ENCODE data around the gene NPC1.

NPC1 gene

GRCh38 chr18:23545247-23545789 is 41.0 kb downstream of the NPC1 start:
- DNase-seq: no peak

DNA sequence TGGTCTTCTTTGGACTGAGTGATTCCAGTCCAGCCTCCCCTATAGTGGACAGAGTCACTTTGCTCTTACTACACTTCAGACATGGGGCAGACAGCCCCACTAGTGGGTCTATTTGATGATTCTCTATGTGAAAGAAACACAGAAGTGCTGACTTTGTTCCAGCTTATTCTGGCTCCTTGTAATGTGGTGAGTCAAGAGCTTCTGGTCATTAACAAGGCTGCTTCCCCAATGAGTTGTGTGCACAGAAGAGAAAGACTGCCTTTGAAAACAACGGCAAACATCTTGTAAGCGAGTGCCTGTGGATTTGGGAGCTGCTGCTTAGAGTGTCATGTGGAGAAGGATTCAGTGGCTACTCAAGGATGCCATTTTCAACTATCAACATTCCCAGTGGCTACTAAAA is 43.8 kb downstream of the NPC1 start:
- no peak for DNase-seq

DNA sequence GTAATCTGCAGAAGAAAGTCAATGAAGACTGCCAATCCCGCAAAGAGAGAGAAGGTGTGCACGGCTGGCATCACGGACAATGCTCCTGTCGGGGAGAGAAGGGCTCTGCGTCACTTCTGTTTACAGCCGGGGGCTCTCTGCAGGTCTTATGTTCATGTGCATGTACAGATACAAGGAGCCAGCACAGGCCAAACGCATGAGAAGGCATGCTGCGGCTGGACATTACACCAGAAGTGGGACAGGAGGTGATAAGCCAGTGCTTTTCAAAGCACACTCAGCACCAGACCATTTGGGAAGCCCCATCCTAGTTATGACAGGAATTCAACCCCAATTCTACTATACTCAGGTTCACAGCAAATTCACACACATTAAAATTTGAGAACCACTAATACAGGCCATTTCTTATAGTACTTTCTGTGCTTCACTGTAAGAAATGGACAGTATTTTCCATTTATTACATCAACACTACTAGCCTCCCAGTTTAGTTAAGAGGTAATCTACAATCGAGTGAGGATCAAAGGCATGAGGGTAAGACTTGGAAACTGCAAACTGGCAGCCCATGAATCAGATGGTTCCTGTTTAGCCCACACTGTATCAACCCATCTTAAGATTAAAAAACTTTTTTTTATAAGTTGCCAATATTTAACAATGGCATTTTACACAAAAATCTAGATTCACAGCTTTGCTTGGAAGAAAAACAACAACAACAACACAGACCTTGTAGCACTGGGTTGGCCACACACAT is 44.8 kb downstream of the NPC1 start:
- DNase-seq: no peak

DNA sequence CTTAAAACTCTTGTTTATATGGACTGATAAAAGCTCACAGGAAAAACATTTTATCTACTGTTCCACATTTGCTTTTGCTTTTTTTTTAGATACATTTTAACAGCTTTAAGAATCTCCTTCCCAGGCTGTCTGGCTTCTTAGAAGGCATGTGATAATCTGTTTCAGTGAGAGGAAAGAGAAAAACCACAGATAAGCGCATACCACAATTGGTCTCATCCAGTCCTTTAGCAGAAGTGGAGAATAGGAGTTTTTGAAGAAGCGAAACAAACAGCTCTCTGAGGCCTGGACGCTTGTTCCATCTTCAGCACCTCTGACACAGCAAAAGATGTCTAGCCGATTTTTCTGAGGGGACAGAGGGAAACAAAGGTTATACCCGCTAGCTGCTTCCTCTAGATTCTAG is 45.4 kb downstream of the NPC1 start:
- no peak for DNase-seq

DNA sequence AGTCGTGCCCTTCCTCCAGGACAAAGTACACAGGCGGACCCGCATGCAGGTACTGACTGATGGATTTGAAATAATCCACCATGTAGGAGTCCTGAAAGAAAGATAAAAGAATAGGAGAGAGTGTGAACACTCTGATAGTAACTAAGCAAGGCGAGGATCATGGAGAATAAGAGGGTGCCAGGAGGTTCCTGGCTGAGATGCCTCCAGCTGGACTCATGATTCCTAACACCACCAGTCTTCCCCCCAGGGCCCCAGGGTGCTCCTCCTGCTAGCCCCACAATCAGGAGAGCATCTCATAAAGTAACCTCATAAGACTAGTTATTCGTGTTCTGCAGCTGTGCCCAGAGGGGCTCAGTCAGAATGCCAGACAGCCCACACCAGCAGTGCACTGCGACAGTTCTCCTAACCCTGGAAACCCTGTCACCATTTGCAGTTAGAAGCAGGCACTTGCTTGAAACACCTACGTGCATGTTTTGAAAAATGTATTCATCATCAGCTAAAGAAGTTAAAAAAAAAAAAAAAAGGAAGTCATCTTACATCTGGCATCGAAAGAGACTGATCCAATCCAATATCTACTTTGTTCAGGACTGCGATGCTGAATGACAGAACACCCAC is 46.3 kb downstream of the NPC1 start:
- DNase-seq: no peak

- no peak for DNase-seq
These were observed 47.0 kb downstream of the NPC1 start for GRCh38 chr18:23539296-23539695.

- DNase-seq: no peak
These were observed 47.4 kb downstream of the NPC1 start for GRCh38 chr18:23538870-23539269.

DNA sequence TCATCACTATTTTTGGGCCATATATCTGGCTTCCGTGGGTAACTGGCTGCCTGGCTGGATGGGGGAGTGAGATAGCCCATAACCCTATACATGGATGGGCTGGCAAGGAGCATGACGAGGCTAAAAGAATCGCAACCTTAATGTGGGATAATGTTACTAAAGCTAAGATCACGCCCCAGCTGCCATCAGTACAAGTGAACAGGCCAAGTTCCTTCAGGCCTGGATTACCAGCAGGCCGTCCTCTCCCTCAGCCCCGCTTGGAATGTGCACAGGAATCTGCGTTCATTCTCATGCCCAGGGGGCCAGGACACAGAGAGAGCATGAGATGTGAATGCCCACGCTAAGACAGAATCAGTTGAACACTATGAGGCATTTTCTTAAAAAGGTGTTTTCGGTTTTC is 48.3 kb downstream of the NPC1 start:
- no peak for DNase-seq

- no peak for DNase-seq
These were observed 49.0 kb downstream of the NPC1 start for GRCh38 chr18:23537274-23537673.

DNA sequence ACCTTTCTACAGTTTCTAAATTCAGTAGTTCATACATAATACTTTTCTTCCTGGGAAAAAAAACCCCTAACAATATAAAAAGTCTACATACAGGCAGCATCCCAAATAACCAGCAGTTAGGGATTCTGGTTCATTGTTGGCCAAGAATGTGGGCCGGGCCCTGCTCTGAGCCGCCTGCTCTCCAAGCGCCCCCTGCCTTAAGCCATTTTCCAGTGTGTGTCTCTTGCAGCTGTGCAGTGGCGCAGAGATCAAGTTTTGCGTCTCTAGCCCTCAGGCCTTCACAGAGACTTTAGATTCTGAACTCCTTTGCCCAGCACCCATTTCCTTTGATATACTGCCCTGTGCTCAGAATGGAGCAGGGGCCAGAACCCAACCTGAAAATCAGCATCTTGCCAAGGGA is 50.1 kb downstream of the NPC1 start:
- no peak for DNase-seq

DNA sequence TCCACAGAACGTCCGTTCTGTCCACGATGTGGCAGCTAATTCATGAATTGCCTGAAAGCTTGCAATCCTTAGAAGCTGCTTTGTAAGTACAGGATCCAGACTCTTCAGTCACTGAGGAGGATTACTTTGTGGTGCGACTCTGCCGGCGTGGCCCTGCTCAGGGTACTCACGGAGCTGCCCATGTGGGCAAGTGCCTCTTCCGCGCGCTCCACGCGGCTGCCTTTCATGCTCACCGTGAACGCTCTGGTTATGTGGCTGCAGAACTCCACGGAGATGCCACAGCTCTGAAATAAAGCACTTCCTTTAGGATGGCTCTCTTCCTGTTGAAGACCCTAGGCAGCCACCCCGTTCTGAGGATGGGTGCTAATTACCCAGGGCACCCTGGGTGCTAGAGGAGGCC is 52.0 kb downstream of the NPC1 start:
- no peak for DNase-seq

GRCh38 chr18:23532848-23533247 is 53.5 kb downstream of the NPC1 start:
- DNase-seq: no peak

GRCh38 chr18:23531912-23532311 is 54.4 kb downstream of the NPC1 start:
- no peak for DNase-seq

GRCh38 chr18:23530195-23530594 is 56.1 kb downstream of the NPC1 start:
- DNase-seq: no peak

- DNase-seq: no peak
These were observed 56.7 kb downstream of the NPC1 start for GRCh38 chr18:23529604-23530003.

- no peak for DNase-seq
These were observed 57.5 kb downstream of the NPC1 start for GRCh38 chr18:23528580-23529472.

DNA sequence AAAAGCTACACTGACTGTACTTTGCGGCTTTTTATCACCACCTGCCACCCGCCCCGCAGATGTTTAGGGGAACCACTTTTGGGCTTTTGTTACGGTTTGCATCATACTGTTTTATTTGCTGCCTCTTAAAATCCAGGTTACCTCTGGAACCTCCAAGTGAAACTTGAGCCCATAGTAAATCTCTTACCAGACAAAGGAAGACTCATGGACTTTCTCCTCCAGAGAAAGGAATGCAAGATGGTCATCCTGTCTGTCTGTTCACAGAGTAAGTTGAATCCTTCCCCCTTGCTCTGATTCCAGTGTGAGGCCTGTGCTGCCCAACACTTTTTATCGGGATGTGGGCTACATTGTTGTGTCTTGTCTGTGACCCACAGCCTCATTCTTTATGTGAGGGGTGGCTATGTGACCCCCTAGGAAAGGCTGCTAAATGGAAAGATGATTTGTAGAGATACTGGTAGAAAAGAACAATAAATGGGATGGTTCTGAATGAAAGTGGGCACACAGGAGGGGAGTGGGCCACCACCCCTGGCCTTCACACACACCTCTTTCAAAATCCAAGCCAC is 59.7 kb downstream of the NPC1 start:
- no peak for DNase-seq

DNA sequence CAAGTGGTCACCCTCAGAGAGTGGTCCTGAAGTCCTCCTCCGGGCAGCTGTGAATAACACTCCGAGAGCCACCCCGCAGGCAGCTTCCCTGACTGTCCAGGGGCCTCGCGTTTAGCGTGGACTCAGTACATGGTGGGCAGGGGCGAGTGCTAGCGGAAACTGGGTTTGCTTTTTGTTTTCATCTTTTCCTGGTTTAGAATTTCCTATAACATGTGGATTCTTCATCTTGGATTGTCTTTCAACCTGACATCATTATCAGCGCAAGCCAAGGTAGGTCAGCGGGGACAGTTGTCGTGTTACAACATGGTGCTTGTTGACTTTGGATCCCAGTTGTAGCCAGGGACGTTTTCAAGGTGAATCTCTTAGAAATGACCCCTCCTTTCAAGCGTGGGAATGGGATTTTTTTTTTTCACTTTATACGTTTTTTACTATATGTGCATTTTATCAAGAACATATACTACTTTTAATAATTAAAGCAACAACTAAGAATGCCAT is 62.0 kb downstream of the NPC1 start:
- no peak for DNase-seq

DNA sequence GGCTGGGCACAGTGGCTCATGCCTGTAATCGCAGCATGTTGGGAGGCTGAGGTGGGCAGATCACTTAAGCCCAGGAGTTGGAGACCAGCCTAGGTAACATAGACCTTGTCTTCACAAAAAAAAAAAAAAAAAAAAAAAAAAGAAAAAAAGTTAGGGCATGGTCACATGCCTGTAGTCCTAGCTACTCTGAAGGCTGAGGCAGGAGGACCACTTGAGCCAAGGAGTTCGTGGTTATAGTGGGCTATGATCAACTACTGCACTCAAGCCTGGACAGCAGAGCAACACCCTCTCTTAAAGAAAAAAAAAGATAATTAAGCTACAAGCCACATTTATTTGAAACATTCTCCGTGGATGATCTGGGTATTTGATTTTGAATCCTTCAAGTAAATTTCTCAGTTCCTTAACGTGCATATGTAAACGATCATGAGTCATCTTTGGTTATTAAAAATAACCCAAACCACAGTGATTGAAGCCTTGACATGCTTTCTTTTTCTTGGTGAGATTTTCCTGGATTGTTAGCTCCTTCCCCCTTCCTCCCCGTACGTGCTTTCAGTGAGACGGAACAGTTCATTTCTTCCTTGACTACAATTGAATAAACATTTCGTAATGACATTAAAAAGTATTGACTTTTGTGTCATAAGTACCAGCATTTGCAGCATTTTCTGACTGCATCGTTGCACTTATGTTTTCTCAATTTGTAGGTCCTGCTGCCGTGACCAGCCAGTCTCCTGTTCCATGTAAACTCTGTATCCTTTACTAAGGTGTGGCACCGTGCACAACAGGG is 62.7 kb downstream of the NPC1 start:
- no peak for DNase-seq

- no peak for DNase-seq
These were observed 64.4 kb downstream of the NPC1 start for GRCh38 chr18:23521907-23522306.

- DNase-seq: no peak
These were observed 65.0 kb downstream of the NPC1 start for GRCh38 chr18:23521271-23521670.

DNA sequence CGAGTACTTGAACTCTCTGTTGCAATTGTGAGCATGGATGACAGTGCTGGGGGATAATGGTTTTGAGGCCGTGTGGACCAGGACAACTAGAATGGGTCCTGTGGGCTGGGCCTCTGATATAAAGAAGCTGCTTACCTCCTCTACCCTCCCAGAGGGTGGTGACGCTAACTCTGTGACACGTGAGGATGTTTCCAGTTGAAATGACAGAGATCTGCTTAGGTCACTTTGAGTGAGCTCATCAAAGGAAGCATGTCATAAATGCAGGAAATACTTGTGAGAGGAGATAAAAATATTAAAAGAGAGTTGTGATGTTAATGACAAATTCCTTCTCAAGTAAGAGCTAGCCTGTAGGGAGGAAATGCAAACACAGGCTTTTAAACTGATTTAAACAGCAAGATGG is 66.6 kb downstream of the NPC1 start:
- no peak for DNase-seq
